HUES48 (cell line): ENCODE data around the gene SLC16A10.
A peak's percentile ranks its signal among the peaks of the same experiment; 100 is the strongest.
"Not testable (repeated sequence)": the region's sequence is repeated elsewhere in the genome, so short reads cannot be mapped to it uniquely, and the experiment has no call there.

Experiments used
- H3K27ac ChIP-seq: one replicate; pipeline ENCODE4 v1.7.0; 2013; ENCODE audit warnings: low read depth, low read length, inconsistent platforms
- H3K27me3 ChIP-seq: 2 replicates; pipeline ENCODE4 v1.6.1; 2013; ENCODE audit warnings: mild to moderate bottlenecking, low read length; ENCODE audit not compliant: control insufficient read depth, insufficient read depth
- H3K36me3 ChIP-seq: 2 replicates; pipeline ENCODE4 v1.6.1; 2013; ENCODE audit warnings: low read length; ENCODE audit not compliant: control insufficient read depth, insufficient read depth
- H3K4me1 ChIP-seq: 2 replicates; pipeline ENCODE4 v1.6.1; 2013; ENCODE audit warnings: mild to moderate bottlenecking, low read length; ENCODE audit not compliant: control insufficient read depth, insufficient read depth
- H3K4me3 ChIP-seq: 2 replicates; pipeline ENCODE4 v1.5.1; 2013; ENCODE audit warnings: mild to moderate bottlenecking, low read depth, low read length
- H3K9ac ChIP-seq: 2 replicates; pipeline ENCODE4 v1.6.1; 2013; ENCODE audit warnings: mild to moderate bottlenecking, low read depth, low read length, moderate library complexity
- H3K9me3 ChIP-seq: 2 replicates; pipeline ENCODE4 v1.6.1; 2013; ENCODE audit warnings: low read length; ENCODE audit not compliant: control insufficient read depth, insufficient read depth

The SLC16A10 gene

GRCh38 chr6:111087106-111087835 is at the start of gene SLC16A10:
SLC16A10 (plus strand) TSS chr6:111087503; CDS start chr6:111087753, 250 bp downstream.
- H3K27me3 ChIP-seq = peaks cover 26% of the 10 kb centered on the region
- H3K9me3 ChIP-seq = no peaks in the 10 kb centered on the region
- no peaks in the 10 kb centered on the region for H3K36me3 ChIP-seq
- H3K4me3 ChIP-seq = peak within 1 kb of the TSS; percentile 83
- peak within 1 kb of the TSS; percentile 63 for H3K9ac ChIP-seq
- H3K27ac ChIP-seq = no peak within 1 kb of the TSS
- H3K4me1 ChIP-seq = peaks cover 35% of the 10 kb centered on the region

GRCh38 chr6:111038534-111039252 is 48.6 kb upstream of the SLC16A10 start:
- Histone ChIP-seq H3K36me3 (no peaks in the 10 kb centered on the region), H3K27me3 (no peaks in the 10 kb centered on the region), H3K27ac (no peak overlapping the region), H3K4me3 (no peak overlapping the region), H3K4me1 (peaks cover 10% of the 10 kb centered on the region), H3K9ac (no peak overlapping the region), H3K9me3 (no peaks in the 10 kb centered on the region)

- no peak overlapping the region for H3K9ac ChIP-seq
- no peaks in the 10 kb centered on the region for H3K4me1 ChIP-seq
- no peak overlapping the region for H3K4me3 ChIP-seq
- H3K36me3 ChIP-seq = no peaks in the 10 kb centered on the region
- no peak overlapping the region for H3K27ac ChIP-seq
- H3K27me3 ChIP-seq = no peaks in the 10 kb centered on the region
- no peaks in the 10 kb centered on the region for H3K9me3 ChIP-seq
Observed at GRCh38 chr6:111041917-111042316, 45.4 kb upstream of the SLC16A10 start.

GRCh38 chr6:111047244-111047643 is 40.1 kb upstream of the SLC16A10 start:
- H3K27ac ChIP-seq = no peak overlapping the region
- no peak overlapping the region for H3K9ac ChIP-seq
- H3K4me1 ChIP-seq = no peaks in the 10 kb centered on the region
- H3K36me3 ChIP-seq = no peaks in the 10 kb centered on the region
- no peak overlapping the region for H3K4me3 ChIP-seq
- H3K27me3 ChIP-seq = no peaks in the 10 kb centered on the region
- no peaks in the 10 kb centered on the region for H3K9me3 ChIP-seq

- H3K9ac ChIP-seq = no peak overlapping the region
- H3K27me3 ChIP-seq = no peaks in the 10 kb centered on the region
- no peak overlapping the region for H3K27ac ChIP-seq
- no peaks in the 10 kb centered on the region for H3K9me3 ChIP-seq
- H3K4me1 ChIP-seq = no peaks in the 10 kb centered on the region
- no peak overlapping the region for H3K4me3 ChIP-seq
- no peaks in the 10 kb centered on the region for H3K36me3 ChIP-seq
Observed at GRCh38 chr6:111050261-111051023, 36.9 kb upstream of the SLC16A10 start.

GRCh38 chr6:111052171-111052570 is 35.1 kb upstream of the SLC16A10 start:
- H3K4me1 ChIP-seq = no peaks in the 10 kb centered on the region
- H3K9me3 ChIP-seq = no peaks in the 10 kb centered on the region
- no peaks in the 10 kb centered on the region for H3K27me3 ChIP-seq
- H3K9ac ChIP-seq = no peak overlapping the region
- no peaks in the 10 kb centered on the region for H3K36me3 ChIP-seq
- no peak overlapping the region for H3K4me3 ChIP-seq
- H3K27ac ChIP-seq = no peak overlapping the region

- Histone ChIP-seq H3K36me3 (no peaks in the 10 kb centered on the region), H3K9me3 (no peaks in the 10 kb centered on the region), H3K4me1 (no peaks in the 10 kb centered on the region), H3K27me3 (no peaks in the 10 kb centered on the region), H3K4me3 (no peak overlapping the region), H3K9ac (no peak overlapping the region), H3K27ac (no peak overlapping the region)
Observed at GRCh38 chr6:111057074-111057752, 30.1 kb upstream of the SLC16A10 start.

- Histone ChIP-seq H3K4me1 (no peaks in the 10 kb centered on the region), H3K4me3 (no peak overlapping the region), H3K36me3 (no peaks in the 10 kb centered on the region), H3K27me3 (no peaks in the 10 kb centered on the region), H3K9ac (no peak overlapping the region), H3K27ac (no peak overlapping the region), H3K9me3 (no peaks in the 10 kb centered on the region)
Observed at GRCh38 chr6:111061508-111061907, 25.8 kb upstream of the SLC16A10 start.

- not testable (repeated sequence) for H3K27ac ChIP-seq, H3K9me3 ChIP-seq, H3K36me3 ChIP-seq, H3K4me3 ChIP-seq, H3K9ac ChIP-seq, H3K4me1 ChIP-seq, H3K27me3 ChIP-seq
Observed at GRCh38 chr6:111061985-111062384, 25.3 kb upstream of the SLC16A10 start.

GRCh38 chr6:111062860-111063259 is 24.4 kb upstream of the SLC16A10 start:
- H3K27me3 ChIP-seq, H3K4me3 ChIP-seq, H3K4me1 ChIP-seq, H3K27ac ChIP-seq, H3K9me3 ChIP-seq, H3K36me3 ChIP-seq, H3K9ac ChIP-seq: not testable (repeated sequence)
